ENCODE data around the gene ZNF653.

DNA sequence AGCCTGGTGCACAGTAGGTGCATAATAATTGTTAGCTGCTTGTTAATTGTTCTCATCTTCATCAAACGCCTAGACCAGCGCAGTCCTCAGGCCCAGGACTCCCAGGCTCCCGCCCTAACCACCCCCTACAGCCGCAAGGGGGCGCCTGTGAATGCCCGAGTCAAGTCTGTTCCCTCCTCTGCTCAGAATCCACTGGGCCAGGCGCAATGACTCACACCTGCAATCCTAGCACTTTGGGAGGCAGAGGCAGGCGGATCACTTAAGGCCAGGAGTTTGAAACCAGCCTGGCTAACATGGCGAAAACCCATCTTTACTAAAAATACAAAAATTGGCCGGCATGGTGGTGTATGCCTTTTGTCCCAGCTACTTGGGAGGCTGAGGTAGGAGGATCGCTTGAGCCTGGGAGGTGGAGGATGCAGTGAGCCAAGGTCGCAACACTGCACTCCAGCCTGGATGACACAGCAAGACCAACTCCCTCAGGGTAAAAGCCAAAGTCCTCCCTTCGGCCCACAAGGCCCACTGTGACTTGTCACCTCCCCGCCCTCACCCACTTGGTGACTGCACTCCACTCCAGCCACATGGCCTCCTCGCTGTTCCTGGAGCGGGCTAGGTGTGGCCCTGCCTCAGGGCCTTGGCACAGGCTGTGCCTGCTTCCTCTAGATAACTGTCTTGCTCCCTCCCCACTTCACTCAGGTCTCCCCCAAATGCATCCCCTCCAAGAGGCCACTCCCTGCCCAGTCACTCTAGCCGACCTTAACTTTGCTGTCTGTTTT is 9.1 kb downstream of the ZNF653 start:
- TF ChIP-seq ELF4 (CRISPR knock-in tag; IDR thresholded peaks at IDR 0.05) = no peak
- no peak for TF ChIP-seq ZNF507 (tag; conservative IDR thresholded peaks at IDR 0.05)
- TF ChIP-seq JUNB (CRISPR knock-in tag; conservative IDR thresholded peaks at IDR 0.05) = no peak
- peak; percentile 79 for TF ChIP-seq JUN (IDR thresholded peaks at IDR 0.05; ENCODE audit: borderline replicate concordance, low read depth, low read length)
- no peak; the same call in none of the 2 replicates for TF ChIP-seq JUN (CRISPR knock-in tag; IDR thresholded peaks at IDR 0.05; ENCODE audit: borderline replicate concordance)
- TF ChIP-seq SRSF9 (IDR thresholded peaks at IDR 0.05; ENCODE audit: borderline replicate concordance, low read depth, low read length) = no peak
- TF ChIP-seq, protein P1, sequence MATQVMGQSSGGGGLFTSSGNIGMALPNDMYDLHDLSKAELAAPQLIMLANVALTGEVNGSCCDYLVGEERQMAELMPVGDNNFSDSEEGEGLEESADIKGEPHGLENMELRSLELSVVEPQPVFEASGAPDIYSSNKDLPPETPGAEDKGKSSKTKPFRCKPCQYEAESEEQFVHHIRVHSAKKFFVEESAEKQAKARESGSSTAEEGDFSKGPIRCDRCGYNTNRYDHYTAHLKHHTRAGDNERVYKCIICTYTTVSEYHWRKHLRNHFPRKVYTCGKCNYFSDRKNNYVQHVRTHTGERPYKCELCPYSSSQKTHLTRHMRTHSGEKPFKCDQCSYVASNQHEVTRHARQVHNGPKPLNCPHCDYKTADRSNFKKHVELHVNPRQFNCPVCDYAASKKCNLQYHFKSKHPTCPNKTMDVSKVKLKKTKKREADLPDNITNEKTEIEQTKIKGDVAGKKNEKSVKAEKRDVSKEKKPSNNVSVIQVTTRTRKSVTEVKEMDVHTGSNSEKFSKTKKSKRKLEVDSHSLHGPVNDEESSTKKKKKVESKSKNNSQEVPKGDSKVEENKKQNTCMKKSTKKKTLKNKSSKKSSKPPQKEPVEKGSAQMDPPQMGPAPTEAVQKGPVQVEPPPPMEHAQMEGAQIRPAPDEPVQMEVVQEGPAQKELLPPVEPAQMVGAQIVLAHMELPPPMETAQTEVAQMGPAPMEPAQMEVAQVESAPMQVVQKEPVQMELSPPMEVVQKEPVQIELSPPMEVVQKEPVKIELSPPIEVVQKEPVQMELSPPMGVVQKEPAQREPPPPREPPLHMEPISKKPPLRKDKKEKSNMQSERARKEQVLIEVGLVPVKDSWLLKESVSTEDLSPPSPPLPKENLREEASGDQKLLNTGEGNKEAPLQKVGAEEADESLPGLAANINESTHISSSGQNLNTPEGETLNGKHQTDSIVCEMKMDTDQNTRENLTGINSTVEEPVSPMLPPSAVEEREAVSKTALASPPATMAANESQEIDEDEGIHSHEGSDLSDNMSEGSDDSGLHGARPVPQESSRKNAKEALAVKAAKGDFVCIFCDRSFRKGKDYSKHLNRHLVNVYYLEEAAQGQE (IDR thresholded peaks at IDR 0.05; ENCODE audit: borderline replicate concordance) = peak; percentile 85
- TF ChIP-seq, protein P1 (CRISPR knock-in tag; IDR thresholded peaks at IDR 0.05; ENCODE audit: low read depth) = no peak
- TF ChIP-seq, protein P2, sequence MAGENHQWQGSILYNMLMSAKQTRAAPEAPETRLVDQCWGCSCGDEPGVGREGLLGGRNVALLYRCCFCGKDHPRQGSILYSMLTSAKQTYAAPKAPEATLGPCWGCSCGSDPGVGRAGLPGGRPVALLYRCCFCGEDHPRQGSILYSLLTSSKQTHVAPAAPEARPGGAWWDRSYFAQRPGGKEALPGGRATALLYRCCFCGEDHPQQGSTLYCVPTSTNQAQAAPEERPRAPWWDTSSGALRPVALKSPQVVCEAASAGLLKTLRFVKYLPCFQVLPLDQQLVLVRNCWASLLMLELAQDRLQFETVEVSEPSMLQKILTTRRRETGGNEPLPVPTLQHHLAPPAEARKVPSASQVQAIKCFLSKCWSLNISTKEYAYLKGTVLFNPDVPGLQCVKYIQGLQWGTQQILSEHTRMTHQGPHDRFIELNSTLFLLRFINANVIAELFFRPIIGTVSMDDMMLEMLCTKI (IDR thresholded peaks at IDR 0.05; ENCODE audit: partially characterized antibody) = no peak
- TF ChIP-seq, protein P3, sequence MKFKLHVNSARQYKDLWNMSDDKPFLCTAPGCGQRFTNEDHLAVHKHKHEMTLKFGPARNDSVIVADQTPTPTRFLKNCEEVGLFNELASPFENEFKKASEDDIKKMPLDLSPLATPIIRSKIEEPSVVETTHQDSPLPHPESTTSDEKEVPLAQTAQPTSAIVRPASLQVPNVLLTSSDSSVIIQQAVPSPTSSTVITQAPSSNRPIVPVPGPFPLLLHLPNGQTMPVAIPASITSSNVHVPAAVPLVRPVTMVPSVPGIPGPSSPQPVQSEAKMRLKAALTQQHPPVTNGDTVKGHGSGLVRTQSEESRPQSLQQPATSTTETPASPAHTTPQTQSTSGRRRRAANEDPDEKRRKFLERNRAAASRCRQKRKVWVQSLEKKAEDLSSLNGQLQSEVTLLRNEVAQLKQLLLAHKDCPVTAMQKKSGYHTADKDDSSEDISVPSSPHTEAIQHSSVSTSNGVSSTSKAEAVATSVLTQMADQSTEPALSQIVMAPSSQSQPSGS (CRISPR knock-in tag; IDR thresholded peaks at IDR 0.05) = no peak
- TF ChIP-seq, protein P4, sequence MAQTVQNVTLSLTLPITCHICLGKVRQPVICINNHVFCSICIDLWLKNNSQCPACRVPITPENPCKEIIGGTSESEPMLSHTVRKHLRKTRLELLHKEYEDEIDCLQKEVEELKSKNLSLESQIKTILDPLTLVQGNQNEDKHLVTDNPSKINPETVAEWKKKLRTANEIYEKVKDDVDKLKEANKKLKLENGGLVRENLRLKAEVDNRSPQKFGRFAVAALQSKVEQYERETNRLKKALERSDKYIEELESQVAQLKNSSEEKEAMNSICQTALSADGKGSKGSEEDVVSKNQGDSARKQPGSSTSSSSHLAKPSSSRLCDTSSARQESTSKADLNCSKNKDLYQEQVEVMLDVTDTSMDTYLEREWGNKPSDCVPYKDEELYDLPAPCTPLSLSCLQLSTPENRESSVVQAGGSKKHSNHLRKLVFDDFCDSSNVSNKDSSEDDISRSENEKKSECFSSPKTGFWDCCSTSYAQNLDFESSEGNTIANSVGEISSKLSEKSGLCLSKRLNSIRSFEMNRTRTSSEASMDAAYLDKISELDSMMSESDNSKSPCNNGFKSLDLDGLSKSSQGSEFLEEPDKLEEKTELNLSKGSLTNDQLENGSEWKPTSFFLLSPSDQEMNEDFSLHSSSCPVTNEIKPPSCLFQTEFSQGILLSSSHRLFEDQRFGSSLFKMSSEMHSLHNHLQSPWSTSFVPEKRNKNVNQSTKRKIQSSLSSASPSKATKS (CRISPR knock-in tag; IDR thresholded peaks at IDR 0.05) = no peak
- no peak for TF ChIP-seq POLR2AphosphoS5 (IDR thresholded peaks at IDR 0.05; ENCODE audit: control insufficient read depth, insufficient read depth, low read depth, low read length)
- no peak for TF ChIP-seq ILF3 (IDR thresholded peaks at IDR 0.05; ENCODE audit: borderline replicate concordance)

All from K562 (cell line).